Stimulated activated CD4-positive, alpha-beta T cell treated with anti-CD3 and anti-CD28 coated beads, Interleukin-12 subunit alpha, Interleukin-12 subunit beta, amount 100 ng/mL, for 24 hours (primary cell): ENCODE measurements around the gene TMEM178B.
"Not testable (repeated sequence)": the region's sequence is repeated elsewhere in the genome, so short reads cannot be mapped to it uniquely, and the experiment has no call there.

Experiments
- DNase-seq, 2 experiments: peaks; one replicate each; pipeline ENCODE4 v3.0.0-alpha.2; 2020; ENCODE audit warnings: low read depth in 2 of 2

Gene TMEM178B

GRCh38 chr7:141074162-141074991 is 513 bp downstream of the TMEM178B start:
- peak in 1 of 2 experiments; percentile 11 for DNase-seq

- DNase-seq: no peak
These were observed 1.1 kb downstream of the TMEM178B start for GRCh38 chr7:141074997-141075396.

- DNase-seq: no peak
These were observed 2.5 kb downstream of the TMEM178B start for GRCh38 chr7:141076377-141076776.

GRCh38 chr7:141079219-141079618 is 5.4 kb downstream of the TMEM178B start:
- DNase-seq: no peak

GRCh38 chr7:141089490-141089889 is 15.6 kb downstream of the TMEM178B start:
- not testable (repeated sequence) for DNase-seq

- DNase-seq: no peak
These were observed 20.6 kb downstream of the TMEM178B start for GRCh38 chr7:141094336-141095070.

- no peak for DNase-seq
These were observed 23.6 kb downstream of the TMEM178B start for GRCh38 chr7:141097430-141097829.

GRCh38 chr7:141102436-141102835 is 28.6 kb downstream of the TMEM178B start:
- DNase-seq: no peak

- DNase-seq: no peak
These were observed 30.1 kb downstream of the TMEM178B start for GRCh38 chr7:141103847-141104429.

GRCh38 chr7:141113131-141113530 is 39.3 kb downstream of the TMEM178B start:
- DNase-seq: no peak

GRCh38 chr7:141114029-141114664 is 40.3 kb downstream of the TMEM178B start:
- no peak for DNase-seq

- DNase-seq: no peak
These were observed 42.1 kb downstream of the TMEM178B start for GRCh38 chr7:141115965-141116364.

GRCh38 chr7:141116661-141117060 is 42.8 kb downstream of the TMEM178B start:
- DNase-seq: not testable (repeated sequence)

GRCh38 chr7:141118767-141119166 is 44.9 kb downstream of the TMEM178B start:
- DNase-seq: no peak

- DNase-seq: no peak
These were observed 45.3 kb downstream of the TMEM178B start for GRCh38 chr7:141119187-141119586.

GRCh38 chr7:141122736-141123135 is 48.9 kb downstream of the TMEM178B start:
- no peak for DNase-seq

GRCh38 chr7:141123522-141123921 is 49.7 kb downstream of the TMEM178B start:
- DNase-seq: no peak

- DNase-seq: no peak
These were observed 52.2 kb downstream of the TMEM178B start for GRCh38 chr7:141126107-141126506.

GRCh38 chr7:141128506-141128905 is 54.6 kb downstream of the TMEM178B start:
- DNase-seq: no peak

- no peak for DNase-seq
These were observed 55.1 kb downstream of the TMEM178B start for GRCh38 chr7:141128931-141129330.

- no peak for DNase-seq
These were observed 58.8 kb downstream of the TMEM178B start for GRCh38 chr7:141132671-141133070.

- DNase-seq: no peak
These were observed 59.8 kb downstream of the TMEM178B start for GRCh38 chr7:141133646-141134045.
